22Rv1 (cell line): ENCODE data around the gene TUBA1B.

Experiments
- CTCF ChIP-seq: fragments of 450-650 bp; IDR thresholded peaks from 2 replicates; pipeline ENCODE4 v1.5.1; 2017; ENCODE audit warnings: mild to moderate bottlenecking
- ZFX ChIP-seq: fragments of 450-650 bp; IDR thresholded peaks from 2 replicates; pipeline ENCODE4 v1.6.1; 2017; ENCODE audit warnings: antibody characterized with exemption, borderline replicate concordance

GRCh38 chr12:49089821-49090773 lies 41.1 kb downstream of the TUBA1B start:
- TF ChIP-seq CTCF (peak; percentile 47), ZFX (no peak)
